ENCODE results near the gene CUEDC2. TPM values are rescaled to one million over a fixed set of nuclear protein-coding genes. Genes with fewer than 3 reads are reported as not detected.
A peak's percentile ranks its signal among the peaks of the same experiment; 100 is the strongest.

Gene CUEDC2
- total RNA-seq, 1 donor: 16.0 TPM

GRCh38 chr10:102421757-102422512 is 10.4 kb downstream of the CUEDC2 start:
- H3K4me3 ChIP-seq (ENCODE audit: low read length): peak overlapping the region; percentile 54
- peaks cover 36% of the 10 kb centered on the region for H3K4me1 ChIP-seq (ENCODE audit: insufficient read depth, low read length)
- peaks cover 21% of the 10 kb centered on the region for H3K27me3 ChIP-seq (ENCODE audit: insufficient read depth, low read length)
- no peaks in the 10 kb centered on the region for H3K9me3 ChIP-seq (ENCODE audit: low read depth, low read length)

GRCh38 chr10:102421507-102421756 is 10.9 kb downstream of the CUEDC2 start:
- Histone ChIP-seq H3K9me3 (ENCODE audit: low read depth, low read length) (no peaks in the 10 kb centered on the region), H3K27me3 (ENCODE audit: insufficient read depth, low read length) (peaks cover 21% of the 10 kb centered on the region), H3K4me1 (ENCODE audit: insufficient read depth, low read length) (peaks cover 36% of the 10 kb centered on the region), H3K4me3 (ENCODE audit: low read length) (peak overlapping the region; percentile 54)

- Histone ChIP-seq H3K9me3 (ENCODE audit: low read depth, low read length) (no peaks in the 10 kb centered on the region), H3K4me3 (ENCODE audit: low read length) (peak within 1 kb of the TSS; percentile 54), H3K27me3 (ENCODE audit: insufficient read depth, low read length) (peaks cover 21% of the 10 kb centered on the region), H3K4me1 (ENCODE audit: insufficient read depth, low read length) (peaks cover 36% of the 10 kb centered on the region)
Measured at GRCh38 chr10:102420714-102421506, 11.5 kb downstream of the CUEDC2 start, which contains the start of gene FBXL15. FBXL15 (plus strand) TSS chr10:102420836; CDS start chr10:102421130, 294 bp downstream.

- H3K4me1 ChIP-seq (ENCODE audit: insufficient read depth, low read length): peaks cover 36% of the 10 kb centered on the region
Measured at GRCh38 chr10:102420181-102420713, 12.1 kb downstream of the CUEDC2 start.

GRCh38 chr10:102419269-102420180 is 12.8 kb downstream of the CUEDC2 start:
- no peaks in the 10 kb centered on the region for H3K9me3 ChIP-seq (ENCODE audit: low read depth, low read length)
- peaks cover 21% of the 10 kb centered on the region for H3K27me3 ChIP-seq (ENCODE audit: insufficient read depth, low read length)
- peaks cover 36% of the 10 kb centered on the region for H3K4me1 ChIP-seq (ENCODE audit: insufficient read depth, low read length)
- H3K4me3 ChIP-seq (ENCODE audit: low read length): peak overlapping the region; percentile 54

More at GRCh38 chr10:102420181-102420713, 12.1 kb downstream of the CUEDC2 start:
- Histone ChIP-seq H3K9me3 (ENCODE audit: low read depth, low read length) (no peaks in the 10 kb centered on the region), H3K27me3 (ENCODE audit: insufficient read depth, low read length) (peaks cover 21% of the 10 kb centered on the region), H3K4me3 (ENCODE audit: low read length) (peak overlapping the region; percentile 54)

GRCh38 chr10:102418622-102419268 is 13.6 kb downstream of the CUEDC2 start, which contains the start of gene PSD:
PSD (minus strand) TSS chr10:102418785; CDS start chr10:102417038, 1,747 bp downstream.
- no peak within 1 kb of the TSS for H3K4me3 ChIP-seq (ENCODE audit: low read length)
- H3K27me3 ChIP-seq (ENCODE audit: insufficient read depth, low read length): peaks cover 21% of the 10 kb centered on the region
- H3K9me3 ChIP-seq (ENCODE audit: low read depth, low read length): no peaks in the 10 kb centered on the region
- peaks cover 36% of the 10 kb centered on the region for H3K4me1 ChIP-seq (ENCODE audit: insufficient read depth, low read length)

GRCh38 chr10:102416695-102417094 is 15.7 kb downstream of the CUEDC2 start:
- peaks cover 18% of the 10 kb centered on the region for H3K4me1 ChIP-seq (ENCODE audit: insufficient read depth, low read length)
- no peaks in the 10 kb centered on the region for H3K9me3 ChIP-seq (ENCODE audit: low read depth, low read length)
- peaks cover 26% of the 10 kb centered on the region for H3K27me3 ChIP-seq (ENCODE audit: insufficient read depth, low read length)
- no peak overlapping the region for H3K4me3 ChIP-seq (ENCODE audit: low read length)

GRCh38 chr10:102416283-102416682 is 16.1 kb downstream of the CUEDC2 start:
- Histone ChIP-seq H3K27me3 (ENCODE audit: insufficient read depth, low read length) (peaks cover 30% of the 10 kb centered on the region), H3K4me3 (ENCODE audit: low read length) (no peak overlapping the region), H3K9me3 (ENCODE audit: low read depth, low read length) (no peaks in the 10 kb centered on the region), H3K4me1 (ENCODE audit: insufficient read depth, low read length) (peaks cover 16% of the 10 kb centered on the region)

GRCh38 chr10:102414749-102415148 is 17.6 kb downstream of the CUEDC2 start:
- no peaks in the 10 kb centered on the region for H3K9me3 ChIP-seq (ENCODE audit: low read depth, low read length)
- H3K4me3 ChIP-seq (ENCODE audit: low read length): no peak overlapping the region
- H3K4me1 ChIP-seq (ENCODE audit: insufficient read depth, low read length): peaks cover 20% of the 10 kb centered on the region
- peaks cover 45% of the 10 kb centered on the region for H3K27me3 ChIP-seq (ENCODE audit: insufficient read depth, low read length)

GRCh38 chr10:102413806-102414561 is 18.4 kb downstream of the CUEDC2 start:
- Histone ChIP-seq H3K4me3 (ENCODE audit: low read length) (no peak overlapping the region), H3K27me3 (ENCODE audit: insufficient read depth, low read length) (peaks cover 47% of the 10 kb centered on the region), H3K4me1 (ENCODE audit: insufficient read depth, low read length) (peaks cover 18% of the 10 kb centered on the region), H3K9me3 (ENCODE audit: low read depth, low read length) (no peaks in the 10 kb centered on the region)

- peaks cover 47% of the 10 kb centered on the region for H3K27me3 ChIP-seq (ENCODE audit: insufficient read depth, low read length)
- no peaks in the 10 kb centered on the region for H3K9me3 ChIP-seq (ENCODE audit: low read depth, low read length)
- H3K4me3 ChIP-seq (ENCODE audit: low read length): no peak overlapping the region
- H3K4me1 ChIP-seq (ENCODE audit: insufficient read depth, low read length): peaks cover 17% of the 10 kb centered on the region
Measured at GRCh38 chr10:102413053-102413705, 19.2 kb downstream of the CUEDC2 start.

- H3K27me3 ChIP-seq (ENCODE audit: insufficient read depth, low read length): peaks cover 46% of the 10 kb centered on the region
- H3K4me1 ChIP-seq (ENCODE audit: insufficient read depth, low read length): peaks cover 17% of the 10 kb centered on the region
- H3K9me3 ChIP-seq (ENCODE audit: low read depth, low read length): no peaks in the 10 kb centered on the region
- no peak overlapping the region for H3K4me3 ChIP-seq (ENCODE audit: low read length)
Measured at GRCh38 chr10:102412293-102412692, 20.1 kb downstream of the CUEDC2 start.
